SK-N-SH treated with all-trans-retinoic acid at 6 μM for 48 hours (cell line): ENCODE measurements around the gene PHACTR2.

Source experiments
- ARNTL ChIP-seq: fragments of 450-650 bp; formaldehyde crosslinking; IDR thresholded peaks from 2 replicates; pipeline ENCODE4 v1.5.0; 2020; ENCODE audit warnings: low read depth, mild to moderate bottlenecking, moderate library complexity, borderline replicate concordance
- BACH2 ChIP-seq: fragments of 250-450 bp; sonication (Bioruptor Pico); IDR thresholded peaks from 2 replicates; pipeline ENCODE4 v1.9.0; 2021; ENCODE audit warnings: mild to moderate bottlenecking, borderline replicate concordance
- CSRNP3 ChIP-seq: fragments of 250-450 bp; sonication (Bioruptor Pico); IDR thresholded peaks from 2 replicates; pipeline ENCODE4 v1.5.1; 2021; ENCODE audit warnings: mild to moderate bottlenecking, moderate library complexity
- ISL1 ChIP-seq: fragments of 250-450 bp; sonication (Bioruptor Pico); IDR thresholded peaks from 2 replicates; pipeline ENCODE4 v2.1.2; 2022; ENCODE audit warnings: mild to moderate bottlenecking, moderate library complexity
- PATZ1 ChIP-seq: fragments of 250-450 bp; sonication (Bioruptor Pico); IDR thresholded peaks from 2 replicates; pipeline ENCODE4 v1.8.0; 2020; ENCODE audit warnings: mild to moderate bottlenecking, moderate library complexity, borderline replicate concordance
- RARB ChIP-seq: fragments of 250-450 bp; sonication (Bioruptor Pico); IDR thresholded peaks from 2 replicates; pipeline ENCODE4 v1.8.0; 2021; ENCODE audit warnings: mild to moderate bottlenecking, moderate library complexity
- TCF4 ChIP-seq: fragments of 250-450 bp; sonication (Bioruptor Pico); IDR thresholded peaks from 2 replicates; pipeline ENCODE4 v1.8.0; 2021; ENCODE audit warnings: mild to moderate bottlenecking, moderate library complexity, borderline replicate concordance

- TF ChIP-seq CSRNP3 (CRISPR knock-in tag): no peak
- no peak for TF ChIP-seq BACH2 (CRISPR knock-in tag)
- no peak for TF ChIP-seq PATZ1 (CRISPR knock-in tag)
- no peak for TF ChIP-seq ARNTL
- TF ChIP-seq TCF4 (CRISPR knock-in tag): no peak
- no peak for TF ChIP-seq RARB (CRISPR knock-in tag)
- no peak for TF ChIP-seq ISL1 (CRISPR knock-in tag)
Observed at GRCh38 chr6:143753678-143754077, 75.9 kb downstream of the PHACTR2 start.
